ENCODE results near the gene ARL5B.

Gene ARL5B

GRCh38 chr10:18699849-18700840 lies 40.9 kb downstream of the ARL5B start:
- in situ Hi-C loops (cut with MboI; ENCODE audit: low sequenced_read_pairs): no loop called here
- Histone ChIP-seq H3K9me3 (no peaks in the 10 kb centered on the region), H3K36me3 (replicated peaks) (no peaks in the 10 kb centered on the region), H3K27me3 (ENCODE audit: low read depth) (0 out of 2 replicates have a peak, but pooled peaks cover 3% of the 10 kb centered on the region), H3K4me3 (no peak overlapping the region), H3K4me1 (no peaks in the 10 kb centered on the region)
- DNase-seq (ENCODE audit: low spot score in 2 of 2): no peak

- H3K9me3 ChIP-seq: no peaks in the 10 kb centered on the region
- no peaks in the 10 kb centered on the region for H3K36me3 ChIP-seq (replicated peaks)
- H3K4me3 ChIP-seq: no peak overlapping the region
- no peaks in the 10 kb centered on the region for H3K4me1 ChIP-seq
- in situ Hi-C loops (cut with MboI; ENCODE audit: low sequenced_read_pairs): no loop called here
- H3K27me3 ChIP-seq (ENCODE audit: low read depth): 0 out of 2 replicates have a peak, but pooled peaks cover 3% of the 10 kb centered on the region
- no peak for DNase-seq (ENCODE audit: low spot score in 2 of 2)
These were observed 44.3 kb downstream of the ARL5B start for GRCh38 chr10:18703521-18703920.

- DNase-seq (ENCODE audit: low spot score in 2 of 2): no peak
- Histone ChIP-seq H3K27me3 (ENCODE audit: low read depth) (no peaks in the 10 kb centered on the region), H3K9me3 (no peaks in the 10 kb centered on the region), H3K36me3 (replicated peaks) (no peaks in the 10 kb centered on the region), H3K4me3 (no peak overlapping the region), H3K4me1 (no peaks in the 10 kb centered on the region; the same call in 1 of the 2 replicates)
- in situ Hi-C loops (cut with MboI; ENCODE audit: low sequenced_read_pairs): no loop called here
These were observed 51.0 kb downstream of the ARL5B start for GRCh38 chr10:18710201-18710653.

DNA sequence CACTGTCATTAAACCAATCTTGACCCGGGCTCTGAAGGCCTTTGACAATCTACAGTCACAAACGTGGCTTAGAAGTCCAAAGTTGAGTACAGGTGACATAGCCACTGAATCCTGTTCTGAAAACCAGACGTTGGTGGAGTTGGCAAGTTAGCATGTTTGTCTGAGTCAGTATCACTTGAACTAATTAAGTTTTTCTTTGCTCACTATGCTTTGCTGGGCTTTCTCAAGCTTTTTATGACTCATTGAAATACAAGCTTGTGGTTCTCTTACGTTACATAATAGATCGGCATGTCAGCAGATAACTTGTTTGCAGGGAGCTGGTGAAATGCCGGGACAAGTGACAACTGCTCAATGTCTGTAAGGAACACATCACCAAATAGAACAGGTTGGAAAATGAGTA lies 53.8 kb downstream of the ARL5B start:
- Histone ChIP-seq H3K4me3 (no peak overlapping the region), H3K36me3 (replicated peaks) (no peaks in the 10 kb centered on the region), H3K9me3 (no peaks in the 10 kb centered on the region), H3K4me1 (no peaks in the 10 kb centered on the region; the same call in 1 of the 2 replicates), H3K27me3 (ENCODE audit: low read depth) (no peaks in the 10 kb centered on the region)
- no peak for DNase-seq (ENCODE audit: low spot score in 2 of 2)
- in situ Hi-C loops (cut with MboI; ENCODE audit: low sequenced_read_pairs): no loop called here

DNA sequence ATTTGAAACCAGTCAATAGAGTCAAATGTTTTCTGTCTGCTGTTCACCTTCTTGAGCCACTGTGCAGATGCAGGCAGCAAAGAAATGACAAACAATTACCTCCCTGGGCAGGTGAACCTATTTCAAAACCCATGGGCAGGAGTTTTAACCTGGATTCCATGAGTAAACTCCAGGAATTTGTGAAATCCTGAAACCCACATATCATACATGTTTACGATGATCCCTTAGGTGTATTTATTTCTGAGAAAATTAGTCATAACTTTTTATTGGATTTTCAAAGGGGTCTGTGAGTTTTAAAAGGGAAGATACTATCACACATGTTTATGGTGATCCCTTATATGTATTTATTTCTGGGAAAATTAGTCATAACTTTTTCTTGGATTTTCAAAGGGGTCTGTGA lies 59.8 kb downstream of the ARL5B start:
- no peak overlapping the region for H3K4me3 ChIP-seq
- in situ Hi-C loops (cut with MboI; ENCODE audit: low sequenced_read_pairs): no loop called here
- H3K27me3 ChIP-seq (ENCODE audit: low read depth): no peaks in the 10 kb centered on the region
- H3K36me3 ChIP-seq (replicated peaks): no peaks in the 10 kb centered on the region
- H3K4me1 ChIP-seq: no peaks in the 10 kb centered on the region
- no peak for DNase-seq (ENCODE audit: low spot score in 2 of 2)
- H3K9me3 ChIP-seq: no peaks in the 10 kb centered on the region

DNA sequence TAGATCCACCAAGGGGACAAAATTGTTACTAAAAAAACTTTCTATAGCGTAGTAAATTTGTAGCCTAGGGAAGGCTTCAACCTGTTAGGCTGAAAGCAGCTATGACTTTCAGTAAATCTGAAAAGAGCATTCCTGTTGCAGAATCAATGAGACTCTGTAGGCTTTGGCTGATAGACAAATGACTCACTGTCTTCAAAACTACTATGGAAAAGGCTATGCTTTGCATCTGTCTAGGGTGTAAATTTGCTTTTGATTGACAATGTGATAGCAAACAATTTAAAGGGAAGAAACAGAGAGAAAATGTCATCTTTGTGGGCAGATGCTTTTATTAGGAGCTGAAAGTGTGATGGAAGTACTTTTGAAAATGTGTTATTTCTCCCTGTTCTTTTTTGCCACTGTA lies 60.6 kb downstream of the ARL5B start:
- no peak for DNase-seq (ENCODE audit: low spot score in 2 of 2)
- Histone ChIP-seq H3K4me3 (no peak overlapping the region), H3K9me3 (no peaks in the 10 kb centered on the region), H3K4me1 (no peaks in the 10 kb centered on the region), H3K27me3 (ENCODE audit: low read depth) (no peaks in the 10 kb centered on the region), H3K36me3 (replicated peaks) (no peaks in the 10 kb centered on the region)
- in situ Hi-C loops (cut with MboI; ENCODE audit: low sequenced_read_pairs): no loop called here

DNA sequence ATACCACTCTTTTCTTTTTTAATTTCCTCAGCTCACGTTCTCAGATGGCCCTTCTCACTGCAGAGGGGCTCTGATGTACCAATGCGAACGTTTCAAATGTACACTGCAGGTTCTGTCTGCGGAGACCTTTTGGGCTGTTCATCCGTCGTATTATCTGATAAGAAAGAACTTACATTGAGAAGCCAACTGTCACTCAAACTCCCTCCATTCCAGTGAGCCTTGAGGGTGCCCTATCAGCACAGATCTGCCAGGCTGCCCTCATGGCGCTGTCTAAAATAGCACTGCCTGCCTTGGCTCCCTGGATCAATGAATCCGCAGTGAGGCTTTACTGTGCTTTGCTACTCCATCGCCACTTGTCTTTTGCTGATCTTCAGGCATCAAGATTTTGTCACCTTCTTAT lies 61.8 kb downstream of the ARL5B start:
- in situ Hi-C loops (cut with MboI; ENCODE audit: low sequenced_read_pairs): no loop called here
- no peaks in the 10 kb centered on the region for H3K4me1 ChIP-seq
- H3K36me3 ChIP-seq (replicated peaks): no peaks in the 10 kb centered on the region
- H3K27me3 ChIP-seq (ENCODE audit: low read depth): no peaks in the 10 kb centered on the region
- no peak for DNase-seq (ENCODE audit: low spot score in 2 of 2)
- no peak overlapping the region for H3K4me3 ChIP-seq
- H3K9me3 ChIP-seq: no peaks in the 10 kb centered on the region

DNA sequence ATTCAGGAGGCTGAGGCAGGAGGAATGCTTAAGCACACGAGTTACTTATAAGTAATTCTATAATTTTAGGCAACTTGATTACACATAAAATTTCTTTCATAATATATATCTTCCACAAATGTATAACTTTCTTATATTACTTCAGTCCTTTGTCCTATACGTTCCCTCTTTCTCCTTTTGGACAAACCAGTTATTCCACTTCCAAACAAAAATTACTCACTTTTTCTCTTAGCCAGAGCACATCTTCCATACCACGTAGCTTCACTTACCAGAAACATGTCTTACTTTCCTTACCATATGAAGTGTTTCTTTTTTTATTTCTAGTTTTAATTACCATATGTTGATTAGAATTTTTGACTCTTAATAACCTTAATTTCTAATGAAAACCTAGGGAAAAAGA lies 64.6 kb downstream of the ARL5B start:
- Histone ChIP-seq H3K4me1 (no peaks in the 10 kb centered on the region), H3K36me3 (replicated peaks) (no peaks in the 10 kb centered on the region), H3K4me3 (no peak overlapping the region), H3K27me3 (ENCODE audit: low read depth) (no peaks in the 10 kb centered on the region), H3K9me3 (no peaks in the 10 kb centered on the region)
- no peak for DNase-seq (ENCODE audit: low spot score in 2 of 2)
- in situ Hi-C loops (cut with MboI; ENCODE audit: low sequenced_read_pairs): no loop called here

All from HAP-1 (cell line).